Endothelial cell of umbilical vein (primary cell): Measurements from ENCODE around the gene SART1.

ENCODE experiments used
- CTCF ChIP-seq, 2 donors: IDR thresholded peaks; 1 replicate in 1 of 2; 2 replicates in 1 of 2; pipeline ENCODE4 v1.5.1; 2011; ENCODE audit warnings: low read length in 2 of 2, mild to moderate bottlenecking in 2 of 2, moderate library complexity in 2 of 2, control low read depth in 1 of 2, inconsistent platforms in 1 of 2, low read depth in 1 of 2; ENCODE audit not compliant: insufficient read depth in 1 of 2; ENCODE audit errors: extremely low read depth in 1 of 2
- GATA2 ChIP-seq: IDR thresholded peaks from 2 replicates; pipeline ENCODE4 v1.7.0; 2011; ENCODE audit warnings: low read depth, mild to moderate bottlenecking, moderate library complexity, mixed read lengths, low read length; ENCODE audit not compliant: insufficient read length, insufficient read depth
- POLR2A ChIP-seq: IDR thresholded peaks from 2 replicates; pipeline ENCODE4 v1.6.1; 2012; ENCODE audit warnings: low read depth, mild to moderate bottlenecking, control low read depth, low read length
- POLR2AphosphoS5 ChIP-seq: IDR thresholded peaks from 2 replicates; pipeline ENCODE4 v1.6.1; 2012; ENCODE audit warnings: low read depth, mild to moderate bottlenecking, control low read depth, low read length, moderate library complexity; ENCODE audit not compliant: insufficient read depth

GRCh38 chr11:65992056-65992455 is 30.5 kb downstream of the SART1 start:
- TF ChIP-seq GATA2 (no peak), POLR2A (no peak), CTCF (IDR thresholded peaks at IDR 0.05; ENCODE audit: extremely low read depth in 1 of 2, insufficient read depth in 1 of 2, low read depth in 1 of 2, low read length in 2 of 2) (no peak), POLR2AphosphoS5 (no peak)
